ENCODE data around the gene CDK8. TPM values are rescaled to one million over a fixed set of nuclear protein-coding genes. Genes with fewer than 3 reads are reported as not detected.

CDK8 gene
- total and polyA plus RNA-seq, 9 of the 15 experiments (the other 6 are each of a cell fraction or from before 2014, with no cell fraction given): 11.3 to 33.7 (median 20.3) TPM

- no peak for TF ChIP-seq ZBTB7A (IDR thresholded peaks at IDR 0.05; ENCODE audit: borderline replicate concordance, control insufficient read depth, low read depth, low read length)
- no peak for TF ChIP-seq HES1 (IDR thresholded peaks at IDR 0.05; ENCODE audit: low read depth)
- no peak for TF ChIP-seq PREB (CRISPR knock-in tag; IDR thresholded peaks at IDR 0.05)
- TF ChIP-seq YY1 (IDR thresholded peaks at IDR 0.05; ENCODE audit: borderline replicate concordance in 1 of 3, control insufficient read depth in 1 of 3, extremely low read depth in 1 of 3, insufficient read depth in 3 of 3, insufficient read length in 1 of 3, insufficient replicate concordance in 2 of 3, low read depth in 1 of 3, low read length in 2 of 3): peak in 1 of 3 experiments; percentile 16
- no peak for TF ChIP-seq ZNF512 (tag; IDR thresholded peaks at IDR 0.05)
- TF ChIP-seq LEF1 (IDR thresholded peaks at IDR 0.05): no peak
- TF ChIP-seq ZNF184 (CRISPR knock-in tag; IDR thresholded peaks at IDR 0.05): no peak
- TF ChIP-seq MIER1 (IDR thresholded peaks at IDR 0.05; ENCODE audit: low read depth): no peak
- TF ChIP-seq GABPA (tag; conservative IDR thresholded peaks at IDR 0.05; ENCODE audit: low read depth): peak; percentile 49; the same call in 1 of the 2 replicates
- no peak for TF ChIP-seq THRAP3 (IDR thresholded peaks at IDR 0.05; ENCODE audit: borderline replicate concordance)
- no peak for TF ChIP-seq ZNF175 (CRISPR knock-in tag; IDR thresholded peaks at IDR 0.05; ENCODE audit: low read depth)
- no peak for TF ChIP-seq MTA2 (IDR thresholded peaks at IDR 0.05; ENCODE audit: low read depth)
- TF ChIP-seq TARDBP (IDR thresholded peaks at IDR 0.05): no peak
- no peak for TF ChIP-seq MTF1 (CRISPR knock-in tag; IDR thresholded peaks at IDR 0.05; ENCODE audit: borderline replicate concordance)
- TF ChIP-seq SRSF3 (IDR thresholded peaks at IDR 0.05; ENCODE audit: insufficient read depth, low read length): no peak
- no peak for TF ChIP-seq ZZZ3 (IDR thresholded peaks at IDR 0.05)
- TF ChIP-seq CBFA2T2 (conservative IDR thresholded peaks at IDR 0.05): no peak
- no peak for TF ChIP-seq BRD9 (IDR thresholded peaks at IDR 0.05; ENCODE audit: low read depth, partially characterized antibody)
- no peak for TF ChIP-seq SMAD4 (CRISPR knock-in tag; conservative IDR thresholded peaks at IDR 0.05)
- TF ChIP-seq RHOXF2B (CRISPR knock-in tag; conservative IDR thresholded peaks at IDR 0.05): no peak
- TF ChIP-seq ZNF197 (CRISPR knock-in tag; IDR thresholded peaks at IDR 0.05; ENCODE audit: low read depth): no peak
- TF ChIP-seq E2F8 (IDR thresholded peaks at IDR 0.05; ENCODE audit: low read depth, partially characterized antibody): peak; percentile 51
Observed at GRCh38 chr13:26253787-26254582, at the start of gene CDK8 (continued).

All from K562 (cell line).